HG02943 (cell line): ENCODE measurements around the gene FMNL2.
"Not testable (repeated sequence)": the region's sequence is repeated elsewhere in the genome, so short reads cannot be mapped to it uniquely, and the experiment has no call there.

Experiments
- ATAC-seq: cut with Tn5 transposase; IDR thresholded peaks from one replicate; pipeline ENCODE4 v1.9.1; 2021; ENCODE audit warnings: mild to moderate bottlenecking, low read depth, moderate library complexity; ENCODE audit not compliant: unreplicated experiment

Gene FMNL2

DNA sequence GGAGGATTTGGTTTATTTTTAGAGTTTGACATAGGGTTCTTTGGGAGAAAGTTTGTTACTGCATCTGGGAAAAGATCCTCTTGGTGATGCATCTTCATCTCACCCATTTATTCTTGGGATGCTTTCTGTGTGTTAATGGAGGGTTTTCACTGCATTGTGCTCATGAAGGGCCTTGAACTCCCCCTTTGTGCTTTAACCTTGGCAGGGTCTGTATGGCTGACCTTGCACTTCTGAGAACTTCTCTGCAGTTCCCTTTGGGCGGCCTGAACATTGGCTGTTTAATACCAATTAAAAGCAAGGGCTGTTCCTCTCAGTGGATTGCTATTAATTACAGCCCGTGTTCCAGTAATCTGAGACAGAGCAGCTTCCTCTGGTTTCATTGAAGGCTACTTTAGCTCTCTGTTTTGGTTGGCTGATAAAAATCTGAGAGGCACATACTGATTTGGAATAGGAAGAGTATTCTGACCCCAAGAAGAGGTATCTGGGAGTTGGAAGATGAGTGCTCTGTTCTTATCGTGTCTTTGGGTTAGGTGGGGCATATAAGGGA lies 37.5 kb downstream of the FMNL2 start:
- no peak for ATAC-seq

- ATAC-seq = no peak
Observed at GRCh38 chr2:152375174-152375573, 40.2 kb downstream of the FMNL2 start.

DNA sequence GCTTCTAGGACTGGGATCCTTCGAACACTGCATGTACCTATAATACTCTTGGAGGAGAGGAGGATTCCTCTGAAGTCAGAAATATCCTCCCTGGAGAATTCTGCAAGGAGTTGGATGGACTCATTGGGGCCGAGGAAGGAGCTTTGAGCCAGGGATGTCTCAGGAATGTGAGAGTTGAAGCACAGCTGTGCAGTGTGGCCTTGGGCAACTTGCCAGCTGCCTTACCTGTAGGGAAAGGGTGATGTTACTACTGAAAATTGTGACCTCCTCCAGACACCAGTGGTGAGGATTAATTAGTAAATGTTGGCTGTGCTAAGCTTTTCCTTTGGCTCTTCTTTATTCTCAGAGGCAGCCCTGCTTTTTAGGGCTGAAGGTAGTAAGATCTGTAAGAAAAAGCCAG lies 41.4 kb downstream of the FMNL2 start:
- ATAC-seq = no peak

GRCh38 chr2:152376968-152377367 lies 42.0 kb downstream of the FMNL2 start:
- ATAC-seq = no peak

DNA sequence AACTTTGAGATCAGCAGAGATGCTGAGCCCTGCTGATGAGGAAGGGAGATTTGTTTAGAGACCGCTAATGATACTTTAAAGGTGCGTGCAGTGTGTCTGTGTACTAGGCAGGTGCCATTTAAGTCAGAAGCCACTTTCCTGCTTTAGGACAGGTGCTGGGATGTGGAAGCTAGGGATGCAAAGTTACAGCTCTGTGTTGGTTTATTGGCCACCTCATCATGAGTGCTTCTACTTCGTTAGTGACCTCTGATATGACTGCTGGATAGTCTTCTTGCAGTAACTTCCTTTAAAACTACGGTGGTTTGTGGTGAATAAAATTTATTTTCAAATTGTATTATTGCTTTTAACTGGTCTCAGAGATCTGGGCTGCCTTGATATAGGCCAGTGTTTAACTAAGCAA lies 44.1 kb downstream of the FMNL2 start:
- no peak for ATAC-seq

DNA sequence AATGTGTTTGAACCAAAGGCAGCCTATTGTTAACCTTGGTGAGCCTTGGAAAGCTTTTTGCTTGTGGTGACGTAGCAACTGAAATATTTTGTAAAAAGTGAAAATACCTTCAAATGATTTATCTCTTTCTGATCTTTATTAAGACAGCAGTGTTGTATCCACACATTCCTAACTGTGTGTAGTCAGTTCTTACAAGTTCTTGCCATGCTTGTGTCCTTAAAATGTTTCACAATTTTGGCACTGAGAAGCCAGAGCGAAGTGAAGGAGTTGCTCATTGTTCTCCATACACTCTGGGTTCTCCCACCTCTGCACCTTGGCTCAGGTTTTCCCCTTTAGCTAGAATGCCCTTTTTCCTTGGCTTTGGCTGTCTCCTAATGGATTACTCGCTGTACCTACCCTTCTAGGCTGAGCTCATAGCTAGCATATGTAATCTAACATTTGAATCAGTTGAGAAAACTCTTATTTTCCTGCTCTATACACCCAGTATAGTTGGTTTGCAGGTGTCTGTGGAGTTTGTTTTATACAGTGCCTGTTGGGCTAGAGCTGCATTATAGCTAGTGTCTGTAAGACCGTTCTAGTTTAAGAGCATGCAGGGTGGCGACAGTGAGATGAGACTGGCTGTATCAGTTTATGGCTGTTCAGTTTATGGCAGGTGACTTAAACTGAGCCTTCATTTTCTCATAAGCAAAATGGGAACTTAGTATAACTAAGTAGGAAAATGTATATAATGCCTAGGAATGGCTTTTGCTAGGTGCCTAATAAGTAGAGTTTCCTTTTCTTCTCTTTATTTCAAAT lies 45.5 kb downstream of the FMNL2 start:
- ATAC-seq = no peak

DNA sequence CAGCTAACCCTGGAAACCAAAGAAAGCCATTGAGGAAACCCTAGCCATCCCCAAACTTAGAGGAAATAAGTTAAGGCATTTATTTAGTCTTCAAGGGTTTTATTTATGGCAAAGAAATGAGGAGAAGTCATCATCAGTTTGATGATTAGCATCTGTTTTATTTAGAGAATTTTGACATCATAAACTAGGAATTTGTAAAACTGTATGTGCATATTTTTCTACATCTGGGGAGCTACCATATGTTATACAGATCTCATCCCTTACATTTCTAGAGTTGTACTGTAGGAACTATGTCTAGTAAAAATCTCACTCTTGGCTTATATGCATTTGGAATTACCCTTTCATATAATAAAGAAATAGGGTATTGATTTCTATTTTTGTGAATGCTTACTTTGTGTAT lies 48.7 kb downstream of the FMNL2 start:
- no peak for ATAC-seq

DNA sequence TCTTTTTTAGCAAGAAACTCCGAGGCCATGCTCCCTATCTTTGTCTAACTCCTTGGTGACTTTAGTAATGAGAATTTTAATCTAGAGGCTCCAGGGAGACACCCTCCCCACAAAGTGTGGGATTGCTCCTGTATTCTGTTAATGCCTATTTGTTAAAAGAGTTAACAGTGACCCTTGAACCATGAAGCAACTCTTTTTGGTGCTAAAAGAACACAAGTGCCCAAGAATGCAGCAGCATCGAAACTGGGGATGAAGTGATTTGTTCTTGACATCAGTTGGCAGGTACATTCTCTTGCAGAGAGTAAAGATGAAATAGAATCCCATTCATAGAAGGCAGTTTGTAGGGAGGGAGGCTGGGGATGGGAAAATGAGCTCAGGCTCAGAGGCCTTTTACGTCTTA lies 50.0 kb downstream of the FMNL2 start:
- no peak for ATAC-seq

DNA sequence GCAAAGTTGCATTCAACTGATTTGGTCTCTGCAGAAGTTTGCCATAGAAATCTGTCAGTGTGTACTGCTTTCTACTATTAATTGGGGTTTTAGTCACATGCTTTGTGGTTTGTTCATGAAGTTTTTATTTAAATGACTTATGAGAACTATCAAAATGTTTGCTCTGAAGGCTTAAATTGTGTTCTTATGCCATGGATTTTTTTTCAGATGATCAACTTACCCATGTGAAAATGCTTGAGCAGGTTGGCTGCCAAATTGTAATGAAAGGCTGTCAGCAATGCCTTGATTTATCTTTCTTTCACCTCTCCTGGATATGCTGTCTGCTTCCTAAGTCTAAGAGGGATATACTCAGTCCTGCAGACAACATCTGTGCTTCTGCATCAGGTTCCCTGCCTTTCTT lies 50.7 kb downstream of the FMNL2 start:
- ATAC-seq = no peak

DNA sequence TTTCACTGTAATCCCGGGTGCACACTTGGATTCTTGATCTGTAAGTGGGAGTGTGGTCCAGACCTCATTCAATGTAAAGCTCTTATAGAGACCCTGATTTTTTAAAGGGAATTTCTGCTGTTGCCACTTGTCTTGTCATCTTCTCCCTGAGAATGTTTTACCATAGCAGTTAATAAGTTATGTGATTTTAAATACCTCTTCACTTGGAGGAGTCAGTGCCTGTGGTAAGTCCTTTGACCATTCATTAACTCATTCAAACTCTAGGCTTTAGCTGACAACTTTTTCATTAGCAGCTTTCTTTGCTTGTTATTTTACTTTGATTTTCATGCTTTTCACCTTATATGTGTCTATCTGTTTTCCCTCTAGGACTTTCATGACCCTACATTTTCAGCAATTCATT lies 51.3 kb downstream of the FMNL2 start:
- ATAC-seq = peak; percentile 60

GRCh38 chr2:152387041-152387440 lies 52.1 kb downstream of the FMNL2 start:
- ATAC-seq = no peak

- not testable (repeated sequence) for ATAC-seq
Observed at GRCh38 chr2:152388269-152388668, 53.3 kb downstream of the FMNL2 start.

DNA sequence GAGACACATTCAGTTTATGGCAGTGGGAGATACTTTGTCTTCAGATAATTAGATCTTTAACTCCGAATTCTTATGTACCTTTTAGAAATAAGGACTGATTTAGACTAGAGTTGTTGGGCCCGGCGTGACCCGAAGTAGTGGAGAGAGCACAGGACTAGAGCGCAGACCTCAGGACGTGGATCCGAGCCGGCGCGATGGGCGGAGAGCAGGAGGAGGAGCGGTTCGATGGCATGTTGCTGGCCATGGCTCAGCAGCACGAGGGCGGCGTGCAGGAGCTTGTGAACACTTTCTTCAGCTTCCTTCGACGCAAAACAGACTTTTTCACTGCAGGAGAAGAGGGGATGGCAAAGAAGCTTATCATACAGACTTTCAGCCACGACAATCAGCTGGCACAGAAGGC lies 54.5 kb downstream of the FMNL2 start:
- no peak for ATAC-seq

- no peak for ATAC-seq
Observed at GRCh38 chr2:152390837-152391236, 55.9 kb downstream of the FMNL2 start.

DNA sequence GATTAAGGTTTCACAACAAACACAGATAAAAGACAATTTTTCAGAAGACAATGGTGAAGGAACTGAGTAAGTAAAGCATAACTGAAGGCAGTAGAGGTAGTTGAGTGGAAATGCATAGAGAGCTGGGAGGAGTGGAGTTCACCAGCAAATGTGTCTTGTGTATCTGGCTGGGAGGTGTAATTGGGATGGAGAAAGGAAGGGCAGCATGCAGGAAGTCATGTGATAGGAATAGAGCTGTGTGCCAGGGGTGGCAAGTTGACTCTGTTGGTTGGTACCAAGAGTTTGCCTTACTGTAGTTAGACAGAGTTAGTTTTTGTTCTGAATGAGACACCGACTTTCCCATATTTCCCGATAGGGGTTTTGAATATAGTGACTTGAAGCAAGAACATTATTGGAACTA lies 56.3 kb downstream of the FMNL2 start:
- ATAC-seq = no peak

DNA sequence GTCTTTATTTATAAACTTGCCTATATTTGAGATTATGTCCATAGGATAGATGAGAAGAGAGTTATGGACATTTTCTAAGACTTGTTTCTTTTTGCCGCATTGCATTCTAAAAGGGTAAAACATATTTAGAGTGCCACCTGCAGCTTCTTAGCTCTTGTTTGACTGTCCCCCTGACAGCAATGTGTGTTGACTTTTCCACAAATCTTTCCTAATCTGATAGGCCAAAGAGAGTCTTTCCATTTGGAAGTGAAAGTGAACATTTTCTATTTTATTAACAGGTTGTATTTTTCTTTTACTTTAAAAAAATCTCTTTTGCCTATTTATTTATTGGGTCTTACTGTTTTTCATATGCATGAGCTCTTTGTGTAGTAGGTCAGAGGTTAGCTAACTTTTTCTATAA lies 58.4 kb downstream of the FMNL2 start:
- ATAC-seq = no peak

DNA sequence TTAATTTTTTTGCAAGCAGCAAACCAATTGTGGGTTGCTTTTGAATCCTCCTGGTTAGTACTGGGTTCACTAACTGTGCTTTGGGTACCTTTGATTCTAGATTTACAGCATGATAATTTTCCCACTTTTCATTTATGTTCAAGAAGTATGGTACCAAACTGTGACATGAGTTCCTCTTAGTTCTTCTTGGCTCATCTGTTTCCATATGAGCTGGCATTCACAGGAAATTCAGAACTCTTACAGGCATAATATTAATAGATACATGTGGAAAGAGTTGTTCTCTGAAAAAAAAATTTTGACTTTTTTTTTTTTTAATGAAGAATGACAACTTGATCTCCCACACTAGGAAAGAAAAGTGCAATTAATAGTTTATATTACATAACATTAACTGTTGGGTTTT lies 59.4 kb downstream of the FMNL2 start:
- ATAC-seq = no peak

GRCh38 chr2:152395103-152395502 lies 60.1 kb downstream of the FMNL2 start:
- ATAC-seq = no peak

- no peak for ATAC-seq
Observed at GRCh38 chr2:152395572-152395971, 60.6 kb downstream of the FMNL2 start.

DNA sequence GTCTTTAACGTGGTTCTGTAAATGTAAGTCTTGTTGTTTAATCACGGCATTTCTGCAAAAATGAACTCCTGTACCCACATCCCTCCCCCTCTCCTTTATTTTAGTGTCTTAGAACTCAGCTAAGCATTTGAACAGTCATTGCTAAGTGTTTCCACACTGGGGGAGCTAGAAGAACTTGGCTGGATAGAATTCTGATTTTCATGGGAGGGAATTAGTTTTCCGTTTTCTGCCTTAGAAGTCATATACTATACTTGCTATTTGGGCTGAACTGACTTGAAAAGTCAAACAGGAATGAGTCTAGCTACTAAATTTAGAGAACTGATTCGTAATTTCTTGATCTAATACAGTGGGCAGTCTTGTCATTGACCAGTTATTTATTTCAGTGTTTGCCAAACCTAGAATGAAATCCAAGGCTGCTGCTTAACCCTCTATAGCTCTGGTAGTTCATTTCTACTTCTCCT lies 61.1 kb downstream of the FMNL2 start:
- no peak for ATAC-seq

DNA sequence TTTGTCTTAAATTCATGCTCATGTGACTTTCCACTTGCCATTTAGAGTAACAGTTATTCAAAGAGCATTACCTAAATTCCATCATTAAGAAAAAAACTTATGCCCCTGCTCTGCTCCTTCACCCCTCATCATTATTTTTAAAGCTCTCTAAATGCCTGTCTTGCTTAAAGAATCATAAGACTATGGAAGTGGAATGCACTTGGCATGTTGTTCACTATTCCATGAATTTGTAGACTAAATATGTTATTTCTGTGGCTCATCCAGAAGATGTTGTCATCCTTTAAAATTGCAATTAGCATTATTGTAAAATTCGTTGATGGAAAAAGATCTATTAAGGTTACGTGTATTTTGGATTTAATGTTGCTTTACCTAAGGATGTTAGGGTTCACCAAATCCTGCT lies 61.8 kb downstream of the FMNL2 start:
- ATAC-seq = no peak

DNA sequence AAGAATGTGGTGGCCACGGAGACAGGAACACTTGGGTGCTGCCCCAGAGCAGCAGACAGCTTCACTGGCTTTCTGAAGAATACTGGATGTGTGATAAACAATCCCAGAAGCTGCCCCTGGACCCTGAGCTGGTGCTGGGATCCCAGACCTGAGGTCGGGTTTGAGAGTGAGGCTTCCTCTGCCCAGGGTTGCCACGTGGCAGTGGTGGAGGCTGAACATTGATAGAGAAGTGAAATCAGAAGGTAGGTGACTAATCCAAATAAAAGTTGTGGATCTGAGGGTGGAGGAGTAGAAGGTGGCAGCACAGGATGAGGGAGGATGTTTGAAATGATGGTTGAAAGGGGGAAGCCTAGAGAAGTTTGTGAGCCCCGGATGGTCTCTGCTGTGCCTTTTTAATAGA lies 64.0 kb downstream of the FMNL2 start:
- no peak for ATAC-seq
